GM13976 (cell line): Measurements from ENCODE around the gene ALG12.
A peak's percentile ranks its signal among the peaks of the same experiment; 100 is the strongest.

Experiments
- DNase-seq: peaks from one replicate; pipeline ENCODE4 v3.0.0; 2012; ENCODE audit warnings: low spot score
- CTCF ChIP-seq: IDR thresholded peaks from 2 replicates; pipeline ENCODE4 v1.5.1; 2012; ENCODE audit warnings: borderline replicate concordance, mild to moderate bottlenecking; ENCODE audit not compliant: insufficient read depth; ENCODE audit errors: extremely low read depth, missing control alignments, control extremely low read depth
- in situ Hi-C: fragments of 300-500 bp; cut with MboI; formaldehyde crosslinking; loops from one replicate; pipeline ENCODE4 v1.12.0; 2022; ENCODE audit warnings: low sequenced_read_pairs, mixed read lengths, inconsistent platforms; ENCODE audit not compliant: unreplicated experiment

ALG12 gene

GRCh38 chr22:49964136-49965090, 46.2 kb upstream of the ALG12 start:
- DNase-seq, result no peak
- TF ChIP-seq CTCF, result no peak
- in situ Hi-C loops, result no loop called here

GRCh38 chr22:49963647-49964026, 45.4 kb upstream of the ALG12 start:
- DNase-seq, result no peak
- in situ Hi-C loops, result no loop called here
- no peak for TF ChIP-seq CTCF

- TF ChIP-seq CTCF, result no peak
- in situ Hi-C loops, result no loop called here
- DNase-seq, result no peak
Measured at GRCh38 chr22:49962751-49963646, 44.8 kb upstream of the ALG12 start.

- no peak for TF ChIP-seq CTCF
- DNase-seq, result peak; percentile 86
- in situ Hi-C loops, result no loop called here
Measured at GRCh38 chr22:49962012-49962750, 43.9 kb upstream of the ALG12 start.

- in situ Hi-C loops, result no loop called here
- DNase-seq, result no peak
- no peak for TF ChIP-seq CTCF
Measured at GRCh38 chr22:49961601-49962011, 43.4 kb upstream of the ALG12 start.
